ENCODE data around the gene F2R. TPM values are rescaled to one million over a fixed set of nuclear protein-coding genes. Genes with fewer than 3 reads are reported as not detected.

The F2R gene
- total RNA-seq, 4 donors from 2014 or later, result 5.8 to 11.3 (median 9.5) TPM

DNA sequence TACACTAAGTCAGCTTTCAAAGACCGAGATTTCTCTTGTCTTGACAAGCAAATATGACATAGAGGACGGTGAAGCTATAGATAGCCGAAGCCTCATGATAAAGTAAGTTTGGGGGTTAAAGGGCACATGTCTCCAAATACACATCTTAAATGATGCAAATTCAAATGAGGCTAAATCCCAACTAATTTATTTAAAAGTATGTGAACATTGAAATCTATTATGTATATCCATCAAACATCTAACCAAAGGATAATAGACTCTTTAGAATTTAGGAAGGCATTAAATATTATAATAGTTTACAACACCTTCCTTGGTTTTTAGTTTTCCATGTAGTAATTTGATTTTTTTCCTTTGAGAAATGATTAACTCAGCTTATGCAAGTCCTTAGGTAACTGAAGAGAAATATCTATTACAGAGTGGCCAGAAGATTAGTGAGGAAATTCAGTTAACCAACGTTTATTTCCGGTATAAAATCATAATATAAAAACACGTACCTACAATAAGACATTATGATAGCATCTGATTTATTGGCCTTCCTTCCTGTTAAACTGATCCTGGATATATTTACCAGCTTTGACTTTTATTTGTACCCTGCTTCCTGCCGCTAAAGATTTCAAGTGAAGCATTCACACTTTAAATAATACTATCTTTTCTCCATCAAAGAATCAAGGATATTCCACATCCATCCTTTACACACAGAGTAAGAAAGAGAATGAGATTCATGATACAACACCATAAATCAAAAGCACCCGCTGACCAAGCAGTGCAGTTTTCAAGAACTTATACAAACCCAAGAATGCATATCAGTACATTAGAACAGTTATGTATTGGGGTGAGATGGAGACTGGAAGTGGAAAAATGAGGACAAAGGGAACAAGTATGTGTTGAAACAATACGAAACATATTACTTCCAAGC, 31.9 kb upstream of the F2R start:
- DNase-seq (ENCODE audit: low spot score) (no peak), ATAC-seq (ENCODE audit: low FRiP score) (no peak)
- TF ChIP-seq, protein P1, sequence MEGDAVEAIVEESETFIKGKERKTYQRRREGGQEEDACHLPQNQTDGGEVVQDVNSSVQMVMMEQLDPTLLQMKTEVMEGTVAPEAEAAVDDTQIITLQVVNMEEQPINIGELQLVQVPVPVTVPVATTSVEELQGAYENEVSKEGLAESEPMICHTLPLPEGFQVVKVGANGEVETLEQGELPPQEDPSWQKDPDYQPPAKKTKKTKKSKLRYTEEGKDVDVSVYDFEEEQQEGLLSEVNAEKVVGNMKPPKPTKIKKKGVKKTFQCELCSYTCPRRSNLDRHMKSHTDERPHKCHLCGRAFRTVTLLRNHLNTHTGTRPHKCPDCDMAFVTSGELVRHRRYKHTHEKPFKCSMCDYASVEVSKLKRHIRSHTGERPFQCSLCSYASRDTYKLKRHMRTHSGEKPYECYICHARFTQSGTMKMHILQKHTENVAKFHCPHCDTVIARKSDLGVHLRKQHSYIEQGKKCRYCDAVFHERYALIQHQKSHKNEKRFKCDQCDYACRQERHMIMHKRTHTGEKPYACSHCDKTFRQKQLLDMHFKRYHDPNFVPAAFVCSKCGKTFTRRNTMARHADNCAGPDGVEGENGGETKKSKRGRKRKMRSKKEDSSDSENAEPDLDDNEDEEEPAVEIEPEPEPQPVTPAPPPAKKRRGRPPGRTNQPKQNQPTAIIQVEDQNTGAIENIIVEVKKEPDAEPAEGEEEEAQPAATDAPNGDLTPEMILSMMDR (IDR thresholded peaks at IDR 0.05), result no peak

DNA sequence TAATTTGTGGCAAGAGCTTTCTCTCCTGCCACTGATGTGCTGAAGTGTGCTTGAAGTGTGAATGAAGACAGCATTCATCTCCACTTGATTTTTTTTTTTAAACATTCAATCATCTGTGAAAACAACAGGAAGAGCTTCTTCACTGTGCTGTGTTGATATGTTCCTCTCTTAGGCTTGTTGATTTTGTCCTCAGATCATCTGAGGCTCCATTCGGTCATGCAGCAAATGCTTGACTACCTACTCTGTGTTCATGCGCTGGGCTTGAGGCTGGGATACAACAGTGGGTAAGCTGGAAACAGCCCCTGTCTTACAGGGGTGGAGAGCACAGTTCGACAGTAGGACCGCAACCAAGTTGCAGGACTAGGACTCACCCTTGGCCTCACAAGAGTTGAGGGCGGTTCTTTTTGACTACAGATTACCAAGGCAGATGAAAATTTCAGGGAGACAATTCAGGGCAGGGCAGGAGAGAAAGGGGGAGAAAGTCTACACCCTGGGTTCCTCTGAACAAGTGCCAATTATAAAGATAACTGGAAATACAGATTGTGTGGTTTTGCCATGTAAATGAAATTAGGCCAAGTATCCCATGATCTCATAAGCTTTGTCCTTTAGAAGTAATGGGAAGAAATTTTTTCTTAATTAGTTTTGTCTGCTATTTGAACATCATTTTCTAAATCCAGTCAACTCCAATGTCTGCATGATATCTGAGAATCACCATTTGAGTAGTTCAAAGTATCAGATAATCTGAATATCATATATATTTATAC, 31.0 kb upstream of the F2R start:
- no peak for DNase-seq (ENCODE audit: low spot score)
- ATAC-seq (ENCODE audit: low FRiP score), result no peak
- TF ChIP-seq, protein P1 (IDR thresholded peaks at IDR 0.05), result no peak

DNA sequence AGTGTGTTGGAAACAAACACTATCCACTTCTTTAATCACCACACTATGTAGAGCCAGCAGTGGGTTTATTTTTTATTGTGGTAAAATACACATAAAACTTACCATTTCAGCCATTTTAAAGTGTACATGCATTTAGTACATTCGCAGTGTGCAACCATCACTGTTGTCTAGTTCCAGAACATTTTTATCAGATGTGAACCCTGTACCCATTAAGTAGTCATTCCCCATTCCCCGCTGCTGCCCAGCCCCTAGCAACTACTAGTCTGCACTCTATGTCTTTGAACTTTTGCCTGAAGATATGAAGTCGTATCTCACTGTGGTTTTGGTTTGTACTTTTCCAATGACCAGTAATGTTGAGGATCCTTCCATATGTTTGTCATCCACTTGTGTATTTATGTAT, 30.2 kb upstream of the F2R start:
- no peak for ATAC-seq (ENCODE audit: low FRiP score)
- no peak for DNase-seq (ENCODE audit: low spot score)
- TF ChIP-seq, protein P1 (IDR thresholded peaks at IDR 0.05), result no peak

DNA sequence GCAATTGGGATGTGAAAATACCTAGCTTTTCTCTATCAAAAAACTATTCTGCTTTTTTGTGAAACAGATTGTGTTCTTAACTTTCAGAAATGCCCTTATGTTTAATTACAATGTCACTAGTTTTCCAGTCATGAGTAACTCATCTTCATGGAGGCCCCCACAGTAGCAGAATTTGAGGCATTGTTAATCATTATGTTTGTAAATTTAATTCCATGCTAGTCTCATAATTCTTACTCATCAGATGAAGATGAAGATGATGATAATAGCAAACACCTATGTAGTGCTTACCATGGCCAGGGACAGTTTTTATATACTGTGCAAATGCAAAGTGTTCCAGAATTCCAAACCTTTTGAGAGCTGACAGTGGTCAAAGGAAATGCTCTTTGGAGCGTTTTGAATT, 27.7 kb upstream of the F2R start:
- DNase-seq (ENCODE audit: low spot score) (no peak), ATAC-seq (ENCODE audit: low FRiP score) (no peak)
- TF ChIP-seq, protein P1 (IDR thresholded peaks at IDR 0.05), result no peak

DNA sequence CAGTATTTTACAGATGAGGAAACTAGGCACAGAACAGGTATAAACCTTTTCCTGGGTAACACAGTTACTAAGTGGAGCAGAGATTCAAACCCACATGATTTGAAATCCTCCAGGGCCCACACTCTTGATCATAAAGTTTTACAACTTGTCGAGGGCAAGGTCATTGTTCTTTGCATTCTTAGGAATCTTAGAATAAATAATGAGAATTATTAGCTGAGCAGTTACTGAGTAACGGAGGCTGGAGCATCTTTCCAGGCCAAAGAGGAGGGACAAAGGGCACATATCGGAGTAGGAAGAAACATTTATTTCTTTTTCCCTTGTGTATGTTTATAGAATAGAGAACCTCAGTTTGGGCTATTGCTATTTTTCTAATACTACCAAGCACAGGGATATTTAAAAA, 27.1 kb upstream of the F2R start:
- ATAC-seq (ENCODE audit: low FRiP score), result no peak
- TF ChIP-seq, protein P1 (IDR thresholded peaks at IDR 0.05), result no peak
- DNase-seq (ENCODE audit: low spot score), result no peak

DNA sequence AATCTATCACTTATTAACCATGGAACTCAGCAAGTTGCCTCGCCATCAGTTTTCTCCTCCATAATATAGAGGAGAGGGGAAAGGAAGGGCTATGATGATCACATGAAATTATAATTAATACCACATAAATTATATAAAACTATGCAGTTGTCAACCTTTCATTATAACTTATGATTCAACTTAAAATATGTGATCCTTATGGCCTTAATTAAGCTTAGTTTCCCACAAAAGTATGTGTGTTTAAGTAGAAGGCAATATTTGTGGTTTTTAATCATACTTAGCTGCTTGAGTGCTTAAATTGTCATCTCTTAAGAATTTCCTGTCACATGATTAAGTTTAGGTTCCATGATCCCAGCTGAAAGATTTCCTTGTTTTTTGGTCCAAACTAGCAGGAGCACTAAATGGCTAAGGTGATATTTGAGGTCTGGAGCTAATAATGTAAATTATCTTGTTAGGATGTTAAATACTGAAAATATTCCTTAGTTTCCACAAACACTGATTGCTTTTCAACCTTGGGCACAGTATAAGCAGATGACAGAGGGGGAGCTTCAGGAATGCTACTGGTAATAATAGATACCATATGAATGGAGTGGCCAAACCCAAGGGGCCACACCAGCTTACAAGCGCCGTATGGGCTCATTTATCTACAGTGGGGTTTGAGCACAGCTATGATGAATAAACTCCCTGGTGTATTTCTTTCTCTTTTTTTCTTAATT, 26.4 kb upstream of the F2R start:
- DNase-seq (ENCODE audit: low spot score) (no peak), ATAC-seq (ENCODE audit: low FRiP score) (no peak)
- TF ChIP-seq, protein P1 (IDR thresholded peaks at IDR 0.05), result no peak
